Astrocyte of the spinal cord (primary cell): ENCODE measurements around the gene DDAH1.
A peak's percentile ranks its signal among the peaks of the same experiment; 100 is the strongest.

Source experiments
- DNase-seq: peaks from one replicate; pipeline ENCODE4 v3.0.0; 2011; ENCODE audit warnings: low read depth, low spot score
- H3K4me3 ChIP-seq: 2 replicates; pipeline ENCODE4 v1.5.1; 2011; ENCODE audit warnings: low read depth, mild to moderate bottlenecking, low read length, moderate library complexity
- CTCF ChIP-seq: IDR thresholded peaks from 2 replicates; pipeline ENCODE4 v1.5.1; 2012; ENCODE audit warnings: low read depth, mild to moderate bottlenecking, low read length, inconsistent platforms
- in situ Hi-C: cut with HindIII; loops from 2 replicates; pipeline ENCODE4 v1.10.0; 2017; ENCODE audit warnings: low sequenced_read_pairs

The DDAH1 gene

GRCh38 chr1:85463731-85464496, 1.0 kb downstream of the DDAH1 start:
- H3K4me3 ChIP-seq, result peak overlapping the region; percentile 89
- TF ChIP-seq CTCF, result no peak
- in situ Hi-C loops, result no loop called here
- DNase-seq, result peak; percentile 44

GRCh38 chr1:85462931-85463649, 1.9 kb downstream of the DDAH1 start:
- H3K4me3 ChIP-seq, result peak overlapping the region; percentile 89
- no peak for DNase-seq
- in situ Hi-C loops, result no loop called here
- TF ChIP-seq CTCF, result no peak

- no peak for DNase-seq
- H3K4me3 ChIP-seq, result no peak overlapping the region
- no peak for TF ChIP-seq CTCF
- in situ Hi-C loops, result no loop called here
Observed at GRCh38 chr1:85461216-85461918, 3.6 kb downstream of the DDAH1 start.

- in situ Hi-C loops, result no loop called here
- no peak for TF ChIP-seq CTCF
- no peak overlapping the region for H3K4me3 ChIP-seq
- DNase-seq, result no peak
Observed at GRCh38 chr1:85460555-85461088, 4.3 kb downstream of the DDAH1 start.

- no peak for DNase-seq
- in situ Hi-C loops, result no loop called here
- H3K4me3 ChIP-seq, result no peak overlapping the region
- TF ChIP-seq CTCF, result no peak
Observed at GRCh38 chr1:85459290-85459689, 5.7 kb downstream of the DDAH1 start.

GRCh38 chr1:85454214-85454613, 10.7 kb downstream of the DDAH1 start:
- TF ChIP-seq CTCF, result no peak
- no peak for DNase-seq
- no peak overlapping the region for H3K4me3 ChIP-seq
- in situ Hi-C loops, result no loop called here
